T-helper 17 cell (primary cell): ENCODE data around the gene B3GAT3. TPM values are rescaled to one million over a fixed set of nuclear protein-coding genes. Genes with fewer than 3 reads are reported as not detected.

Experiments used
- ATAC-seq: fragments of 150-1000 bp; cut with Tn5 transposase; 2 replicates; pipeline ENCODE4 v1.10.0; 2021; ENCODE audit warnings: mild to moderate bottlenecking, moderate library complexity
- DNase-seq, 3 donors: peaks; one replicate each; pipeline versions ENCODE4 v3.0.0 to v3.0.0-alpha.2; 2020 to 2021
- H3K9me3 ChIP-seq: one replicate; pipeline ENCODE4 v1.7.0; 2013; ENCODE audit warnings: low read length, mild to moderate bottlenecking; ENCODE audit not compliant: control insufficient read depth, poor library complexity, severe bottlenecking
- H3K27ac Mint-ChIP-seq: one replicate; pipeline ENCODE4 v1.8.0; 2022; ENCODE audit warnings: mild to moderate bottlenecking, moderate library complexity, mixed read lengths
- H3K27me3 Mint-ChIP-seq: one replicate; pipeline ENCODE4 v1.8.0; 2022; ENCODE audit warnings: mixed read lengths
- H3K36me3 Mint-ChIP-seq: one replicate; pipeline ENCODE4 v1.8.0; 2022; ENCODE audit warnings: low read depth, mixed read lengths
- H3K4me1 Mint-ChIP-seq: one replicate; pipeline ENCODE4 v1.8.0; 2022; ENCODE audit warnings: mild to moderate bottlenecking, mixed read lengths
- H3K4me3 Mint-ChIP-seq: one replicate; pipeline ENCODE4 v1.8.0; 2022; ENCODE audit warnings: mild to moderate bottlenecking, moderate library complexity, mixed read lengths
- total RNA-seq, 4 donors: library from RNA in 2 of 4; stranded (reverse) in 2 of 4; gene quantifications; one replicate each; pipeline ENCODE4 v1.2.3 and lab custom pipeline; 2022 to 2026

B3GAT3 gene
- total RNA-seq (10 to 100 TPM; 53.0 to 57.2 TPM), total RNA-seq (lab: John Stamatoyannopoulos, UW) (35.4 to 44.5 reads per million in 2 donors)

DNA sequence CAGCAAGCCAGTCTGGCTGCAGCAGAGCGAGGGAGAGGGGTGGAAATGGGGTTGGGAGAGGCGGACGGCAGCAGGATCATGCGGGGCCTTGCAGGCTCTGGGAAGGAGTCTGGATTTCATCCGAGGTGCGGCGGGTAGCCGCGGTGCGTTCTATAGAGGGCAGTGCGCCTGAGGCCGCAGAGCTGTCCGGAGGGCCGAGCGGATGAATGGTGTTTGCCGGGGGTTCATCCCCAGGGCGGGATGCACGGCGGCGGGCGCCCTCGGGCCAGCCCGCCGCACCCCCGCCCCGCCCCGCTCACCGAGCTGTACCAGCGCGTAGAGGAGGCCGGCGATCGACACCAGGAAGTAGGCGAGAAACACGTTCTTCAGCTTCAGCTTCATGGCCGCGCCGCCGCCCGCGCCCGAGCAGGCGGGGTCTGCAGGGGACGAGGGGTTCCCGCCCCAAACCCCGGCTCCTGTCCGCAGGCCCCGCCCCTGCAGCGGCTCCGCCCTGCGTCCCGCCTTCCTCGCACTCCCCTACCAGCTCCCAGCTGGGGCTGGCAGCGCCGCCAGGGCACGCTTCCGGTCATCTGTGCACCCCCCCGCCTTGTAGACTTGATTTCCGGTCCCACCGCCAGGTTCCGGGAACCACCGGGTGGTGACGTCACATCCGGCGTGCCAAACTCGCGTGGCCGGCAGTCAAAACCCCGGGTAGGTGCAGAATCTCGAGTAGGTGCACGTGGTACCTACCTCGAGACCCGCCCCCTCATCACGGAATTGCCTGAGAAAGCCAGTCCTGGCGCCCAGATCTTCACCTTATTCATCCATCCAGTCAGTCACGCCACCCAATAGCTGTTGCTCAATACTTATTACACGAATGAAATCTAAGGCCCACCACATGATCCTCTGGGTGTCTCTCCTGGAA lies at the start of gene B3GAT3:
Gene B3GAT3, minus strand, starts transcription at position 420 of the 904 bp plus-strand sequence. Its CDS starts 39 bp downstream, at position 381.
- peaks cover 17% of the 10 kb centered on the region for H3K4me1 Mint-ChIP-seq
- peak within 1 kb of the TSS; percentile 97 for H3K27ac Mint-ChIP-seq
- H3K27me3 Mint-ChIP-seq: no peaks in the 10 kb centered on the region
- DNase-seq (peak; percentile 91 to 95 (median 93)), ATAC-seq (peak; percentile 87)
- no peaks in the 10 kb centered on the region for H3K36me3 Mint-ChIP-seq
- H3K4me3 Mint-ChIP-seq: peak within 1 kb of the TSS; percentile 99
- no peaks in the 10 kb centered on the region for H3K9me3 ChIP-seq

DNA sequence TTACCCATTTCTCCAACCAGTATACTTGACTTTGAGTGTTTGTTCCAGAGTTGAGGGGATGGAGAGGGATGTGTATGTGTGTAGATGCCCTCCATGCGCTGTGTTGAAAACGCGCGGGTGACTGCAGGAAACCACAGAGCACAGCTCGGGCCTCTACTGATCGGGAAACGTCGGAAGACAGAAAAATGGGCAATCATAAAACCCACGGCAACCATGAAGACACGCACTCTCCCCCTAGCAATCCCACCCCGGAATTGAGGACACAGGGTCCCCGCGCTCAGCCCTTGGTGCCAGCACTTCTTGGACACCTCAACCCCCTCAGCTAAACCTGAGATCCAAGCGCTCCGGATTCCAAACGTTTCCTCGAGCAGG lies 49.4 kb upstream of the B3GAT3 start:
- ATAC-seq: peak; percentile 59
- H3K4me1 Mint-ChIP-seq: peaks cover 35% of the 10 kb centered on the region
- no peaks in the 10 kb centered on the region for H3K27me3 Mint-ChIP-seq
- no peaks in the 10 kb centered on the region for H3K9me3 ChIP-seq
- peaks cover 3% of the 10 kb centered on the region for H3K36me3 Mint-ChIP-seq
- peak in 1 of 3 donors; percentile 21 for DNase-seq
- H3K4me3 Mint-ChIP-seq: peak overlapping the region; percentile 99
- peak overlapping the region; percentile 96 for H3K27ac Mint-ChIP-seq

- H3K4me3 Mint-ChIP-seq: peak overlapping the region; percentile 99
- no peak for ATAC-seq
- peak overlapping the region; percentile 96 for H3K27ac Mint-ChIP-seq
- DNase-seq: no peak
- H3K27me3 Mint-ChIP-seq: no peaks in the 10 kb centered on the region
- no peaks in the 10 kb centered on the region for H3K36me3 Mint-ChIP-seq
- H3K4me1 Mint-ChIP-seq: peaks cover 36% of the 10 kb centered on the region
- H3K9me3 ChIP-seq: no peaks in the 10 kb centered on the region
Observed at GRCh38 chr11:62669420-62670161, 47.8 kb upstream of the B3GAT3 start.

DNA sequence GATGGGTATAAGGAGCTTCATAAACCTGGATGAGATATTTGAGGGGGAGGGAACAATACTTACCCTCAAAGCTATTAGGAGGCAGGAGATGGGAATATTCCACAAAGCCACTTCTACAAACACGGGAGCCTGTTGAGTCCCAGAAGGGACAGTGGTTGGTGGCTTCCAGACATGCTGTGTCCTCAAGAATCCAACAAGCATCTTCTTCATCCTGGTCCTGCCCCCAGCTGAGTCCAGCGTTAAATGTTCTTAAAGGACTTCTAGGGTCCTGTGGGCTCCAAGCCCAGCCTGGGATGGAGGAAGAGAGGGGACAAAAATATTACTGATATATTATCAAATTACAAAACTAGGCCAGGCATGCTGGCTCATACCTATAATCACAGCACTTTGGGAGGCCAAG lies 45.7 kb upstream of the B3GAT3 start:
- DNase-seq: no peak
- H3K9me3 ChIP-seq: no peaks in the 10 kb centered on the region
- Mint-ChIP-seq H3K27me3 (no peaks in the 10 kb centered on the region), H3K4me1 (peaks cover 39% of the 10 kb centered on the region), H3K36me3 (no peaks in the 10 kb centered on the region), H3K4me3 (peak overlapping the region; percentile 98), H3K27ac (peak overlapping the region; percentile 97)
- no peak for ATAC-seq

GRCh38 chr11:62666259-62666926 lies 44.6 kb upstream of the B3GAT3 start:
- Mint-ChIP-seq H3K4me3 (peak overlapping the region; percentile 98), H3K27ac (peak overlapping the region; percentile 97), H3K4me1 (peaks cover 34% of the 10 kb centered on the region), H3K27me3 (no peaks in the 10 kb centered on the region), H3K36me3 (no peaks in the 10 kb centered on the region)
- ATAC-seq (no peak), DNase-seq (no peak)
- no peaks in the 10 kb centered on the region for H3K9me3 ChIP-seq

DNA sequence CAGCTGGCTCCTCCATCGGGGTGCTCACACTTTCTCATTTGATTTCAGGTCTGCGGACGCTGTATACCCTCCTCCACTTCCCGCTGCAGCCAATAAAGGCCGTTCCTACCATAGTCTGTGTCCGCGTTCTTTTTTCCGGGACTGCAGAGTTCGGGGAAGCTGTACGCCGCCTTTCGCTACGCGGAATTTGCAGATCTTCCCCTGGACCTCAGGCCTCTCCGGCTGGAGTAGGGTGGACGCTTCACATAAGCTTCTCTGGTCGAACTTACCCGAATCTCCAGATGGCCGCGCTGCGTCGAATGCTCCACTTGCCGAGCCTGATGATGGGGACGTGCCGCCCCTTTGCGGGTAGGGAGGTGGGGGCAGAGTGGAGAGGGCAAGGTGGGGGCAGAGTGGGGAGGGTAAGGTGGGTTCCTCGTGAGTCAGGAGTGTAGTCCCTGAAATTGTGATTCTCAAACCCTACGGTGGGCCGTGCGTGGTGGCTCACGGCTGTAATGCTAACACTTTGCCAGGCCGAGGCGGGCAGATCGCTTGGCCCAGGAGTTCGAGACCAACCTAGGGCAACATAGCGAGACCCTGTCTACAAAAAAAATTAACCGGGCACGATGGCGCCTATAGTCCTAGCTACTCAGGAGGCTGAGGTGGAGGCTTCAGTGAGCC lies 43.9 kb upstream of the B3GAT3 start:
- DNase-seq (peak; percentile 33 to 50 (median 36)), ATAC-seq (peak; percentile 40)
- Mint-ChIP-seq H3K36me3 (no peaks in the 10 kb centered on the region), H3K4me1 (peaks cover 28% of the 10 kb centered on the region), H3K4me3 (peak overlapping the region; percentile 98), H3K27ac (peak overlapping the region; percentile 97), H3K27me3 (no peaks in the 10 kb centered on the region)
- no peaks in the 10 kb centered on the region for H3K9me3 ChIP-seq

- peak; percentile 94 for ATAC-seq
- no peaks in the 10 kb centered on the region for H3K9me3 ChIP-seq
- DNase-seq: peak; percentile 86 to 95 (median 92)
- Mint-ChIP-seq H3K36me3 (no peaks in the 10 kb centered on the region), H3K27me3 (no peaks in the 10 kb centered on the region), H3K27ac (peak within 1 kb of the TSS; percentile 97), H3K4me3 (peak within 1 kb of the TSS; percentile 98), H3K4me1 (peaks cover 27% of the 10 kb centered on the region)
Observed at GRCh38 chr11:62665075-62665598, 43.4 kb upstream of the B3GAT3 start, which contains the start of the genes C11orf98 and CSKMT. C11orf98 (minus strand) TSS chr11:62665210; CDS start chr11:62665169, 41 bp downstream. CSKMT (plus strand) TSS chr11:62665312; CDS start chr11:62665880, 568 bp downstream.

GRCh38 chr11:62664405-62665074 lies 42.8 kb upstream of the B3GAT3 start:
- peak overlapping the region; percentile 98 for H3K4me3 Mint-ChIP-seq
- H3K9me3 ChIP-seq: no peaks in the 10 kb centered on the region
- peaks cover 26% of the 10 kb centered on the region for H3K4me1 Mint-ChIP-seq
- H3K36me3 Mint-ChIP-seq: no peaks in the 10 kb centered on the region
- peak in 1 of 3 donors; percentile 38 for DNase-seq
- H3K27ac Mint-ChIP-seq: peak overlapping the region; percentile 97
- H3K27me3 Mint-ChIP-seq: no peaks in the 10 kb centered on the region
- peak; percentile 60 for ATAC-seq

DNA sequence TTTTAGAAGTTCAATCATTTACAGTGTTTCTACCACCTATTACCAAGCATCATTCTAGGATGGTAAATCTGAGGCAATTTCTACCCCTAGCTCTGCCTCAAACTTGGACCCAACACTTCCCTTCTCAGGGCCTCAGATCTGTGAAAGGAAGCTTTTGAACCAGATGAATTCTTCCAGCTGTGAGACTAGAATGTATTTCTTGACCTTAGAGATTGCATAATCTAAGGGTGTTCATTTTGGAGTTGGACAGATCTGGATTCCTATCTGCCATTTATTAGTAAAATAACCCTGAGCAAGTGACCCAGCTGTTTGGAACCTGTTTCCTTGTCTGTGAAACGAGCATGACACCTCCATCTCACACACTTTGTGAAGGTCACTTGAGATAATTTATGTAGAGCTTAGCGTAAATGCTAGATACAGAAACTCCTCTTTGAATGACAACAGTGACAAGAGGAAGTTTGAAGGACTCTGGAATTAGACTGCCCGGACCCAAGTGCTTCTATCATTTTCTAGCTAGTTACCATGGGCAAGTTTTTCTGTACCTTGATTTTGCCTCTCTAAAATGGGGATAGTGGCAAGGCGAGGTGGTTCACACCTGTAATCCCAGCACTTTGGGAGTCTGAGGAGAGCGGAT lies 35.1 kb upstream of the B3GAT3 start:
- DNase-seq: no peak
- ATAC-seq: no peak
- Mint-ChIP-seq H3K27ac (no peak overlapping the region), H3K36me3 (no peaks in the 10 kb centered on the region), H3K27me3 (no peaks in the 10 kb centered on the region), H3K4me1 (peaks cover 8% of the 10 kb centered on the region), H3K4me3 (no peak overlapping the region)
- H3K9me3 ChIP-seq: no peaks in the 10 kb centered on the region

DNA sequence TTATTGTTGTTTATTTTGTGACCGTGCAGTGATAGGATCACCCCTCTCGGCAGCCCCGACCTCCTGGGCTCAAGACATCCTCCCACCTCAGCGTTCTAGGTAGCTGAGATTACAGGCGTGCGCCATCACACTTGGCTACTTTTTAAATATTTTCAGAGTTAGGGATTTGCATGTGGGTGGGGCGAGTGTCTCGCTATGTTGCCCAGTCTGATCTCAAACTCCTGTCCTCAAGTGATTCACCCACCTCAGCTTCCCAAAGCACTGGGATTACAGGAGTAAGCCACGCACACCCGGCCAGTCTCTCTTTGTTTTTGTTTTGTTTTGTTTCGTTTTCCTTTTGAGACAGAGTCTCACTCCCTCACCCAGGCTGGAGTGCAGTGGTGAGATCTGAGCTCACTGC lies 32.5 kb upstream of the B3GAT3 start:
- H3K4me1 Mint-ChIP-seq: peaks cover 11% of the 10 kb centered on the region
- no peak for ATAC-seq
- DNase-seq: no peak
- peak overlapping the region; percentile 95 for H3K27ac Mint-ChIP-seq
- H3K4me3 Mint-ChIP-seq: peak overlapping the region; percentile 62
- H3K9me3 ChIP-seq: no peaks in the 10 kb centered on the region
- no peaks in the 10 kb centered on the region for H3K36me3 Mint-ChIP-seq
- no peaks in the 10 kb centered on the region for H3K27me3 Mint-ChIP-seq

DNA sequence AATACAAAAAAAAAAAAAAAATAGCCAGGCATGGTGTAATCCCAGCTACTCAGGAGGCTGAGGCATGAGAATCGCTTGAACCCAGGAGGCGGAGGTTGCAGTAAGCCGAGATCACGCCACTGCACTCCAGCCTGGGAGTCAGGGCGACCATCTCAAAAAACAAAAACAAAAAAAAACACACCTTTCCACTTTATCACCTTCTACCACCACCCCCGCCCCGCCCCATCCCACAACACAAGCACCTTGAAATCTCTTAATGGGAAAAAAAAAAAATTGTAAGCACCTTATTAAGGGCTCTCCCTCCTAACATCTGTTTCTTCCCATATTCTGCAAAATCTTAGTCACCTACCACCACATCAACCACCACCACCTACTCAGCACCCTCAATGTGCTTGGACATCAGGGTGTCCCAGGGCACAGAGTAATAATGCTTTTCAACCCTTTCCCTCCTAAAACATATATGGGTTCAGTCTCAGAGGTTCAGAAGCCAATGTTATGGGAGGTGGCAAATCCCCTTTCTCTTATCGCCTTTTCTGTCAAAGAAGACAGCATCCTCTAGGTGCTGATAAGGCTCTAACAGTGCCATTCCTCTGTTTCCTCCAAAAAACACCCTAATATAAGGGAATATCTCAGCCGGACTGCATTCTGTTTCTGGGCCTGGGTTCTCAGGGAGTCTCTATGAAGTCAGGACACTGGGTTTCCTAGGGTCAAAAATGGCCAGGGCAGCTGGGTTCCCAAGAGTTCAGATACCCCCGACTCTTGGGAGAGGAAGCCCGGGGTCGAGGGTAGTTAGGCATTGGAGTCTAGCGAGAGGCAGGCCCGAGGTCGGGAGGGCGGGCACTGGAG lies 30.6 kb upstream of the B3GAT3 start:
- Mint-ChIP-seq H3K36me3 (no peaks in the 10 kb centered on the region), H3K4me1 (peaks cover 11% of the 10 kb centered on the region), H3K27me3 (no peaks in the 10 kb centered on the region), H3K27ac (peak overlapping the region; percentile 95), H3K4me3 (peak overlapping the region; percentile 88)
- ATAC-seq (peak; percentile 11), DNase-seq (peak in 1 of 3 donors; percentile 74)
- H3K9me3 ChIP-seq: no peaks in the 10 kb centered on the region
